GM21737 (cell line): ENCODE measurements around the gene ZIC2.
"Not testable (repeated sequence)": the region's sequence is repeated elsewhere in the genome, so short reads cannot be mapped to it uniquely, and the experiment has no call there.

Experiments
- ATAC-seq: cut with Tn5 transposase; IDR thresholded peaks from one replicate; pipeline ENCODE4 v1.9.1; 2021; ENCODE audit warnings: mild to moderate bottlenecking, moderate library complexity; ENCODE audit not compliant: unreplicated experiment

The ZIC2 gene

DNA sequence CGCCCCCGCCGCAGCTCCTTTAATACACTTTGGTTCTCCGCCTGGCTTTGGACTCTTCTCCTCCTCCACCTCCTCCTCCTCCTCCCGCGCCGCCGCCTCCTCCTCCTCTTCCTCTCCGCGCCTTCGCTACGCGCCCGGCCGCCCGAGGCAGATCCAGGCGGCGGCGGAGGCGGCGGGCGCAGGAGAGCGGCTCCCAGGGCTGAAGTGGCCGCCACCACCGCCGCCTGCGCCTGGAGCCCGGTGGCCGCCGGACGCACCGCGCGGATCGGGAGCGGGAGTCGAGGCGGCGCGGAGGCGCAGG lies at the start of gene ZIC2:
Gene ZIC2, plus strand, starts transcription at position 50 of the 301 bp plus-strand sequence. CDS start 281 bp downstream, outside the sequence.
- ATAC-seq = no peak

DNA sequence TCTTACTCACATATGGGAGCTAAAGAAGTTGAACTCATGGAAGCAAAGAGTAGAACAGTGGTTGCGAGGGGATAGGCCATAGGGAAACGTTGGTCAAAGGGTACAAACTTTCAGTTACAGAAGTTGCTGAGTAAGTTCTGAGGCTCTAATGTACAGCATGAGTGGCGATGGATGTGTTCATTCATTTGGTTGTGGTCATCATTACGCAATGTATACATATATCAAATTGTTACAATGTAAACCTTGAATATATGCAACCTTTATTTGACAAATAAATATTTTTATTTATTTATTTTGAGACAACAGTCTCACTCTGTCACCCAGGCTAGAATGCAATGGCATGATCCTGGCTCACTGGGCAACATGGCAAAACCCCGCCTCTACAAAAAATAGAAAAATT lies 48.7 kb upstream of the ZIC2 start:
- no peak for ATAC-seq

DNA sequence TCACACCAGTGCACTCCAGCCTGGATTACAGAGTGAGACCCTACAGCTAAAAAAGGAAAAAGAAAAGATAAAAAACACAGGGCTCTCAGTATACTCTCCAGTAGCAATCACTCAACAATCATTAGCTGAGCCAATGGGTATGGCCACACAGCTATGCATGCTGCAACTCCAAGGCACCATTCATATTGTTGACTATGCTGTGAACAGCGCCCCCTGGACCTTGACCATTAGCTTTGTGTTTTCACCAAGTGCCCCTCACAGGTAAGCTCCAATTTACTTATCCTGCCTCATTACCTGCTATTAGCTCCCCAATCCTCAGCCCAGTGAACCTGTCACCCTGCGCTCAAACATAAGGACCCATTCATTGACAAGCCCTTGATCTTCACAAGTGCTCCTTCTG lies 45.8 kb upstream of the ZIC2 start:
- no peak for ATAC-seq

DNA sequence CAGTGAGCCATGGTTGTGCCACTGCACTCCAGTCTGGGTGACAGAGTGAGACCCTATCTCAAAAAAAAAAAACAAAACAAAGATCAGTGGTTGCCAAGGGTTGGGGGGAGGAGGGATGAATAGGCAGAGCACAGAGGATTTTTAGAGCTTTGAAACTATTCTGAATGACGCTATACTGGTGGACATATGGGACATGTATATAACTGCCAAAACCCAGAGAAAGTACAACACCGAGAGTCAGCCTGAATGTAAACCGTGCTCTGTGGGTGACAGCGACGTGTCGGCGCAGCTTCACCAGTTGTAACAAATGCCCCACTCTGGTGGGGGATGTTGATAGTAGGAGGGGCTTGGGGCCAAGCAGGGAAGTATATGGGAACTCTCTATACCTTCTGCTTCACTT lies 42.9 kb upstream of the ZIC2 start:
- no peak for ATAC-seq

- no peak for ATAC-seq
Observed at GRCh38 chr13:99941086-99941485, 40.5 kb upstream of the ZIC2 start.

GRCh38 chr13:99941911-99942310 lies 39.7 kb upstream of the ZIC2 start:
- no peak for ATAC-seq

DNA sequence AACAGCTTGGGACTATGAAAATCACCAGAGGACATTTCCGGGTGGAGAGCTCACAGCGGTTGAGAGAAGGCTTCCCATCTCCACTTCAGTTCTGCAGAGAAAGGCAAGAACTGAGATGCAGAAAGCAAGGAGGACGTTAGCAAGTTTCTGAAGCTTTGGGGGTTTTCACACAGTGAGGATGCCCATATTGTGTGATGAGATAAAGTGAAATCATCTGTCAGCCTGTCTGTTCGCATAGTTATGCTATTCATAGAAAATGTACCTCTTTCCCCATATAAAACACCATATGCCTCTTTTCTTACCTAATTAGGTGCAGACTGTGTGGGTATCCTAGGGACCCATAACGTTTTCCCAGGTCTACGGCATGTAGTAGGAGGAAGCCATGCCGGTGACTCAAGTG lies 37.5 kb upstream of the ZIC2 start:
- no peak for ATAC-seq

DNA sequence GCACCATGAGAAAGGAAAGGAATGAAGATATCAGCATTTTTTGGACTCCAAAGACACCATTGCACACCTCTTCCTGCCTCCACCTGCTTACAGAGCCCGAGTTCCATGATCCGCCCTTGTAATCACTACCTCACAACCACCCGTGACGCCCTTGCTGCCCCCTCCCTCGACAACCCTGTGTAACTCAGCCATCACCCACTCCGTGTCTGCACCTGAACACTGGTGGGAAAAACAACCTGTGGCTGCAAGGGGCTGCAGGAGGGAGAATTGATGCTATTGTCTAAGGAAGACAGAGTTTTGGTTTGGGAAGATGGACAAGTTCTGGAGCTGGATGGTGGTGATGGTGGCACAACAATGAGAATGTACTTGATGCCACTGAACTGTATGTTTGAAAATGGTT lies 37.0 kb upstream of the ZIC2 start:
- no peak for ATAC-seq

DNA sequence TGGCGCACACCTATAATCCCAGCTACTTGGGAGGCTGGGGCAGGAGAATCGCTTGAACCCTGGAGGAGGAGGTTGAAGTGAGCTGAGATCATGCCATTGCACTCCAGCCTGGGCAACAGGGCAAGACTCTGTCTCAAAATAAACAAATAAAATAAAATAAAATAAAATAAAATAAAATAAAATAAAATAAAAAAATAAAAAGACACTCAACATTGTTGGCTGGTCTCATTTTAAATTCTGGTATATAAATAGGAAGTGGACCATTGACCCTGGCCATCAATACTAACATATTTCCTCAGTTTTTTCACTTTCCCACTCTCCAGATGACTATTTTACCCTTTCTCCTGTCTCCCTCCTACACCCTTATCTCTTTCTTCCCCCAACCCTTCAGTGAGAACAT lies 36.1 kb upstream of the ZIC2 start:
- not testable (repeated sequence) for ATAC-seq

DNA sequence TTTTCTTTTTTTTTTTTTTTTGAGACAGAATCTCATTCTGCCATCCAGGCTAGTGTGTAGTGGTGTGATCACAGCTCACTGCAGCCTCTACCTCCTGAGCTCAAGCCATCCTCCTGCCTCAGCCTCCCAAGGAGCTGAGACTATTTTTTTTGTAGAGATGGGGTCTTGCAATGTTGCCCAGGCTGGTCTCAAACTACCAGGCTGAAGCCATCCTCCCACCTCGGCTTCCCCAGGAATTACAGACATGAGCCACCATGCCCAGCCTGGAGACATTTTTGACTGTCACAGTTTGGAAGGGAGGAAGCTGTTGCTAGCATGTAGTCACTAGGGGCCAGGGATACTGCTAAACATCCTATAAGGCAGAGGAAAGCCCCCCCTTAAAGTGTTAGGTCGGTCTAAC lies 33.9 kb upstream of the ZIC2 start:
- no peak for ATAC-seq

- ATAC-seq = no peak
Observed at GRCh38 chr13:99948411-99948810, 33.2 kb upstream of the ZIC2 start.

DNA sequence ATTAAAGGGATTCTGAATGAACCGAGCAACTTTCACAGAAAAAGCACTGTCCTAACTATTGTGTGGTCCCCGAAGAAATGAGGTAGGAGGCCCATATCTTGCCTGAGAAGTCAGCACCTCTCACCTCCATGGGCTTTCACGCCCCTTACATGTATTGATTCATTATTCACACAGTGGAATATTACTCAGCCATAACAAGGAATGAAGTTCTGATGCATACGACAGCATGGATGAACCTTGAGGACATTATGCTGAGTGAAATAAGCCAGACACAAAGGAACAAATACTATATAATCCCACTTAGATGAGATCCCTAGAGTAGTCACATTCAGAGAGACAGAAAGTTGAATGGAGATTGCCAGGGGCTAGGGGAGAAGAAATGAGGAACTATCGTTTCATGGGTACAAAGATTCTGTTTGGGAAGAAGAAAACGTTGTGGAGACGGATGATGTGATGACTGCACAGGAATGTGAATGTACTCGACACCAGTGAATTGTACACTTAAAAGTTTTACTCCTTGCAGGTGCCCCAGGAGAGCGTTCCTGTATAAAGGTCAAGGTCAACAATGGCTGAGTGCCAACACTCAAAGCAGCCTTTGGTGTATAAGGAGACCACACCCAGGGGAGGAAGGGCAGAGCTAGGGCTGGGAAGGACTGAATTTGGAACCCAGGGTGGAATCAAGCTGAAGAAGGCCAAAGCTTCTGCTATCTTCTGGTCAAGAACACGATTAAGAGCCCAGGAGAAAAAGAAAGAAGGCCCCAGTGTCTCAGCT lies 32.5 kb upstream of the ZIC2 start:
- no peak for ATAC-seq

DNA sequence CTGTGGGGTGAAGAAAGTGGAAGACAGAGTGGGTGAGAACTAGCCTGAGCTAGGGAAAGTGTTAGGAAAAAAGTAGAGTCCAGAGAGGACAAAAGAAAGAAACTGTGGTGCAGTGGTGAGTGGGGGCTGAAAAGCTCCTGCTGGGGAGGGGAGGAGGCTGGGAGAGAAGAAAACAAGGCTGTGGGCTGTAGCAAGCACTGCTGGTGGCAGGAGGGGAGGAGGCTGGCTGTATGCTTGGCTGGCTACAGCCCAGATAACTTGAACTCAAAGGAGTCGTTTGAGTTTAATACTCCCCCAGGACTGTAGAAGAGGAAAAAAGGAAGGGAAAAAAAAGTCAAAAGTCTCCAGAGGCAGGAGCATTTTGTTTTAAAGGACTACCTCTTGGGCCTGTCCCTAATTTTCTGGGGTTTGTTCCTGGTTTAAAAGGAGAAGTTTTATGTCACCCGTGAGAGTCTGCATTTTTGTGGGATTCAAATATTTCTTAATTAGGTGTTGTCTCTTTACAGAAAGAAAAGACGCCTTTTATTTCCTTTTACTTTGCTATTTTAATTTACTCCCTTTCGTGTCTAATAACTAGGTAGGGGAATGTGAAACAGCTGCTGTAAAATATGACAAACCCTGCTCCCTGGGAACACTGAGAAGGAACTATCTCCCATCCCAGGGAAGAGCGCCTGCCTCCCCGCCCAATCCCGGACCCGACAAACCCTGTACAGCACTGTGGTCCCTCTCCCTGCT lies 31.7 kb upstream of the ZIC2 start:
- ATAC-seq = no peak

- not testable (repeated sequence) for ATAC-seq
Observed at GRCh38 chr13:99951666-99952065, 29.9 kb upstream of the ZIC2 start.

DNA sequence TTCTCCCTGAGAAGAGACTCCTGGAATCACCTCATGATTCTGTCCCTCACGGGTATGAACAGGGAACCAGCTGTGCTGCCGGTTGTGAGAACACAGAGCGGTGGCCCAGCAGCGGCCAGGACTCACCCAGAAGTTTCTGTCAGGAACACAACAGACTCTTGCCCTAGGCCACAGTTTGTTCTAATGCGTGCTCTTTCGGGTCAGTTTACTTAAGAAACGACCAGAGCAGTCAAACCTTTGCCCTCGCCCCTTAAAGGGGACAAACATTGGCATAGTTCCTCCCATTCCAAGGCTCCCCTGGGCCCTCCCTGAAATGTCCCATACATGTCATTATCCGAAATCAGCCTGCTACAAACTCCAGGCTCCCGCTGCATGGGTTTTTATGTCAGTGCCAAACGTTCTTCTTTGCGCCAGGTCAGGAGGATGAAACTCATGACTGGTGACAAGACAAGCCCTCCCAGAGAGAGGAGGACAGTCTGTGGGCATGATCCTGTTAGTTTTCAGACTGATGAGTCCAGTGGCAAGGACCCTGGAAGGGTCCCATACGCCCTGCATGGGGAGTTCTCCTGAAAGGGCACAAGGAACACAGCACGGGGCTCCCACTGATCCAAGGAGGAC lies 28.3 kb upstream of the ZIC2 start:
- ATAC-seq = no peak

DNA sequence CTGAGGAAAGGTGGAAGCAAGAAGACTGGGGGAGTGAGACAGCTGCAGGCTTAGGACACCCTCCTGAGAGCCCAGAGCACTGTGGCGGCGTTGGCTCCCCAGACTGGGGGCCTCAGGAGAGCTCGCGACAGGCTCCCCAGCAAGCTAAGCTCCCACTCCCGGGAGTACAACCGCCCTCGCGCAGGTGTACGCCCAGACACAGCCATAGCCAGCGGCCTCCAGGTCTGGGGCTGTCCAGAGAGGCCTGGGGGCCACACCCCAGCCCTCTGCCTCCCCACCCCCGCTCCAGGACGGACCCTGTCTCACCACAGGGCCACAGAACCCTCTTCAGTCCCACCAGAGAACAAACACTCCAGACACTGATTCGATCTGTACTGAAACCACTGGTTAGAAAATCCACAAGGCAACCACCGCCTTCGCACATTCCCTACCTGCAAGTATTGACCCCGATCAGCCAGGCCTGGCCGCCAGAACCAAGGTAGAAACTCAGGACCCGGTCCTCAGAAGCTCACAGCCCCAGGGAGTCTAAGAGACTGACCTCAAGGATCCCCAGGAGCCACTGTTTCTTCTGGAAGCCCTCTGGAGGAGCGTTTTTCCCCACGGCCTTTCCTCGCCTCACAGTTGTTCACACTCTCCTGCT lies 26.4 kb upstream of the ZIC2 start:
- ATAC-seq = no peak

DNA sequence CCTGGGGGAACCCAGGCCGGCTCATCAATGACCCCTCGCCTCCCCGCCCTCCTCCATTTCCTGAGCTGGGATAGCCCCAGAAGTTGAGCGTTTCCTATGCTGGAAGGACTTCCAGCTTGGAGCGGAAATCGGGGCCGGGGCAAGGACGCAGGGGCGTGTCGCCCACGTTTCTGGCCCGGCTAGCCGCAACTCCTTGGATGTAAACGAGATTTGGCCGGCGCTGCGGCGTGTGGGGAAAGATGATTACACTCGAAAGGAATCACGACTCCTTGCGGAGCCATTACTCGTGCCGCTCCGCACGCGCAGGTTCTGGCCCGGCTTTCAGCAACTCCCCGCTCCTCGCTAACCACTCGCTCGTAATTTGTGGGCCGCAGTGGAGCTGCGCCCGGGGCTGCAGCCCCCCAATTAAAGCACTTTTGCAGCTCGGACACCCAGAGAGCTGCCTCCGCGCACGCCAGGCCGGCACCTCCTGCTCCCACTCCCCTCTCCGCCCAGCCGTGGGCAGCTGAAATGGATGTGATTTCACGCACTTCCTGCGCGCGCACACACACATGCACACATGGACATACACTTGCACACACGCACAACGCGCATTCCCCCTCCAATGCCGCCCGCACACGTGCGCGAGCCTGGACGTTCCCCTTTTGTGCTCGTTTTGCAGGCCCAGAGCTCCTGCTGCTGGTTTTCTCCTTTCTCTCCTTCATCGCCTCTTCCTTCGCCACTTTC lies 25.7 kb upstream of the ZIC2 start:
- ATAC-seq = no peak

- ATAC-seq = no peak
Observed at GRCh38 chr13:99956473-99957349, 24.9 kb upstream of the ZIC2 start.

- no peak for ATAC-seq
Observed at GRCh38 chr13:99958406-99959126, 23.0 kb upstream of the ZIC2 start.
